NT2/D1 (cell line): ENCODE results near the gene EVX1.

Experiments
- DNase-seq: peaks from one replicate; pipeline ENCODE4 v3.0.0-alpha.2; 2011; ENCODE audit warnings: low read depth, low spot score
- H3K27me3 ChIP-seq: 2 replicates; pipeline ENCODE4 v1.6.0; 2011; ENCODE audit warnings: mild to moderate bottlenecking; ENCODE audit not compliant: insufficient read length, insufficient read depth
- H3K36me3 ChIP-seq: 2 replicates; pipeline ENCODE4 v1.6.1; 2011; ENCODE audit warnings: mild to moderate bottlenecking, low read length, mixed read lengths; ENCODE audit not compliant: insufficient read depth, insufficient read length
- H3K4me1 ChIP-seq: 2 replicates; pipeline ENCODE4 v1.5.1; 2011; ENCODE audit not compliant: insufficient read depth, insufficient read length
- H3K4me3 ChIP-seq: 2 replicates; pipeline ENCODE4 v1.5.1; 2011; ENCODE audit warnings: low read depth; ENCODE audit not compliant: insufficient read length
- H3K9ac ChIP-seq: 2 replicates; pipeline ENCODE4 v1.6.0; 2011; ENCODE audit warnings: low read depth; ENCODE audit not compliant: insufficient read length
- H3K9me3 ChIP-seq: 2 replicates; pipeline ENCODE4 v1.5.1; 2011; ENCODE audit warnings: mild to moderate bottlenecking, low read length; ENCODE audit not compliant: insufficient read depth
- SUZ12 ChIP-seq: IDR thresholded peaks from 2 replicates; pipeline ENCODE4 v1.6.1; 2011; ENCODE audit not compliant: insufficient read length, insufficient read depth; ENCODE audit errors: extremely low read depth
- YY1 ChIP-seq: IDR thresholded peaks from 2 replicates; pipeline ENCODE4 v1.6.1; 2011; ENCODE audit not compliant: insufficient read length, insufficient read depth
- ZNF274 ChIP-seq: IDR thresholded peaks from 2 replicates; pipeline ENCODE4 v1.6.1; 2011; ENCODE audit warnings: mild to moderate bottlenecking, low read depth, low read length

The EVX1 gene

GRCh38 chr7:27202018-27202861, 40.4 kb upstream of the EVX1 start:
- H3K4me1 ChIP-seq = peaks cover 13% of the 10 kb centered on the region
- H3K4me3 ChIP-seq = peak overlapping the region; percentile 6
- peak overlapping the region; percentile 27 for H3K9ac ChIP-seq
- no peak for TF ChIP-seq YY1
- peak; percentile 57 for TF ChIP-seq SUZ12
- no peaks in the 10 kb centered on the region for H3K9me3 ChIP-seq
- H3K36me3 ChIP-seq = no peaks in the 10 kb centered on the region
- peaks cover 96% of the 10 kb centered on the region for H3K27me3 ChIP-seq
- no peak for DNase-seq

- Histone ChIP-seq H3K4me1 (peaks cover 13% of the 10 kb centered on the region), H3K36me3 (no peaks in the 10 kb centered on the region), H3K4me3 (no peak overlapping the region), H3K27me3 (peaks cover 96% of the 10 kb centered on the region), H3K9ac (no peak overlapping the region), H3K9me3 (no peaks in the 10 kb centered on the region)
- TF ChIP-seq ZNF274 = no peak
- no peak for TF ChIP-seq SUZ12
- no peak for TF ChIP-seq YY1
- DNase-seq = no peak
These were observed 39.8 kb upstream of the EVX1 start for GRCh38 chr7:27202862-27203134.

- peaks cover 13% of the 10 kb centered on the region for H3K4me1 ChIP-seq
- peaks cover 96% of the 10 kb centered on the region for H3K27me3 ChIP-seq
- no peak overlapping the region for H3K4me3 ChIP-seq
- TF ChIP-seq ZNF274 (no peak), SUZ12 (no peak), YY1 (no peak)
- DNase-seq = no peak
- no peak overlapping the region for H3K9ac ChIP-seq
- no peaks in the 10 kb centered on the region for H3K36me3 ChIP-seq
- no peaks in the 10 kb centered on the region for H3K9me3 ChIP-seq
These were observed 39.1 kb upstream of the EVX1 start for GRCh38 chr7:27203365-27203953.

DNA sequence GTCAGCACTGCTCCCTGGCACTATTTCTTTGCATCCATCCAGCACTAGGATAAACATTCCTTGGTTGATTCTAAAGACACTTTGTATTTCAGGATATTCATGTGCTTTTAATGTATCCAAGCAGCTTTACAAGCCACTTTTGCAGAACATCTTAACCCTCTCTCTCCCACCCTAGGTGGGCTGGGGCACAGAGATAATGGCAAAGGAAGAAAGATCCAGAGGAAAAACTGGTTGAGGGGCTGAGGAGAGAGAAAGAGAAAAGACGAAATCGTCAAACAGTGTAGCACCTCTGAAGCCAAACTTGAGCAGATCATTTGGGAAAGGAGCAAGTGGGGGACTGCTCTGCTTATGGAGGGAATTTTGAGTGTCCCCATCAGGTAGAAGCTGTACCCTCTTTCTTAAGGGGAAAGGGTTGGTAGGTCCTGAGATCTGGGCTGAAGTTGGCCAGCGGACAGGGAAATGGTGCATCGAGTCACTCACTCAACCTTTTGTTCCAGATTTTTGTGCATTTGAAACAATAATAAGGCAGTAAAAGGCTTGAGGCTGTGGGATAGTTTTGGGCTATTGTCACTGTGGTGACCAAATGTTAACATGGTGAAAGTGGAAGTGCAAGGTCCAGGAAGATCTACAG, 38.5 kb upstream of the EVX1 start:
- no peaks in the 10 kb centered on the region for H3K36me3 ChIP-seq
- H3K4me1 ChIP-seq = peaks cover 11% of the 10 kb centered on the region
- H3K4me3 ChIP-seq = no peak overlapping the region
- H3K9me3 ChIP-seq = no peaks in the 10 kb centered on the region
- H3K27me3 ChIP-seq = peaks cover 96% of the 10 kb centered on the region
- no peak overlapping the region for H3K9ac ChIP-seq
- TF ChIP-seq ZNF274 = no peak
- TF ChIP-seq SUZ12 = no peak
- TF ChIP-seq YY1 = no peak
- DNase-seq = no peak

DNA sequence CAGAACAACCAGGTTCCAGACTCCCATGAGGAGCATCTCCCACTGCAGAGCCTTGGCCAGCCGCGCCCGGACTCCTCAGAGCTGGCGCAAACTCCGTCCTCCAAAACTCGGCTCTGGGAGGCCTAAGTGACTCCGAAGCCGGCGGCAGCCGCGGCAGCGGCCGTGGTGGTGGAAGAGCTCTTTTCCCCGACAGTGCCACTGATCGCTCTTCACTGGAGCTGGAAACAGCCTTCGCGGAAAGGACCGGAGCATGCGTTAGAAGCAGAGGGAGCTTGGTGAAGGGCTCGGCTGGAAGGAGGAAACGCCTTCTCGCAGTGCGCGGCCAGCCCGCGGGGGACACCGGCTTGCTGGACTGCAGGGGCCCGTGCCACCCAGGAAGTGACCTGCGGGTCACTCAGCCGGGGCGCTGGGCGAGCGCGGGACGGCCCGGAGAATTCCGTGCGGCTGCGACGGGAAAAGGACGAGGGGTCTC, 37.7 kb upstream of the EVX1 start:
- Histone ChIP-seq H3K4me3 (peak overlapping the region; percentile 10), H3K9me3 (no peaks in the 10 kb centered on the region), H3K4me1 (peaks cover 10% of the 10 kb centered on the region), H3K27me3 (peaks cover 99% of the 10 kb centered on the region), H3K9ac (no peak overlapping the region), H3K36me3 (no peaks in the 10 kb centered on the region)
- no peak for DNase-seq
- TF ChIP-seq ZNF274 (no peak), SUZ12 (peak; percentile 72)

DNA sequence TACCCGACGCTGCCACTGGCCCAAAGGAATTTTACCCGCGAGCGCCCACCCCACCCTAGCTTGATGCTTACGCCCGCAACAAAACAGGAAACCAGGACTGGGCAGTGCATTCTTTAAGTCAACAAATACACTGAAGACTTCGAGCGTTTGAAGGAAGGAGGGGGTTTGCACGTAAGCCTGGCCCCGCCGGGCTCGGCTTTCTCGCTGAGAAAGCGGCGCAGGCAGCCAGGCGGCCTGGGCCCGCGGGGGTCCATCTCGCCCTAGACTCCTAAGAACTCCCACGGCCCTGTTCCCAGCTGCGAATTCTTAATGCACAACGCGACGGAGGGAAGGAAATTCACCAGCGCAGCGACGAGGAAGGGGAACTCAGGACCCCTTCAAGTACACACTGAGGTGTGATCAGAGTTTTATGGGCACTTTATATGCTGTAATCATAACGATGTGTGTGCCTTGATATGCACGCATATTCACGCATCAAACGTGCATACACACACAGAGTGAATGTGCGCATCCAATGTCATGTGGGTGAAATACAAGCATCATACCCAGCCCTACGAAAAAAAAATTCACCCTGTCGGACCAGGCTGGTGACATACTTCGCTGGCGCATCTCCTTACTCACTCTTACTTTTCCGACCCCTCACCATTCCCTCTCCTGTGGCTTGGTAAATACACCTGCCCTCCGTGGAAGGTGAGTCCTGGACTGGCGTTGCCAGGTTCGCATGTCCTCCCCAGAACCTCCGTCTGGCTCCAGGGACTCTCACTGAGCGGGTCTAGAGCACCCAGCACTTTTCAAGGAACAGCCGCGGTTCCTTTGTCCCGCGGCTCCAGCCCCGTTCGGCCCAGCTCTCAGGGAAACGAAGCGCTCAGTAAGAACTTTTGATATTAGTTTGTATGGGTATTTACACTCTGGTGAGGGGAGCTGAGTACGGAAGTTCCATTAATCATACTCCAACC, 37.0 kb upstream of the EVX1 start:
- Histone ChIP-seq H3K36me3 (no peaks in the 10 kb centered on the region), H3K4me1 (peaks cover 10% of the 10 kb centered on the region), H3K9me3 (no peaks in the 10 kb centered on the region), H3K9ac (no peak overlapping the region), H3K27me3 (peaks cover 100% of the 10 kb centered on the region), H3K4me3 (peak overlapping the region; percentile 10)
- DNase-seq = no peak
- peak; percentile 70 for TF ChIP-seq SUZ12
- TF ChIP-seq ZNF274 = no peak
